ENCODE data around the gene ZNF598. TPM values are rescaled to one million over a fixed set of nuclear protein-coding genes. Genes with fewer than 3 reads are reported as not detected.

Gene ZNF598
- polyA plus RNA-seq, 1 donor from 2014 or later: 22.1 TPM

DNA sequence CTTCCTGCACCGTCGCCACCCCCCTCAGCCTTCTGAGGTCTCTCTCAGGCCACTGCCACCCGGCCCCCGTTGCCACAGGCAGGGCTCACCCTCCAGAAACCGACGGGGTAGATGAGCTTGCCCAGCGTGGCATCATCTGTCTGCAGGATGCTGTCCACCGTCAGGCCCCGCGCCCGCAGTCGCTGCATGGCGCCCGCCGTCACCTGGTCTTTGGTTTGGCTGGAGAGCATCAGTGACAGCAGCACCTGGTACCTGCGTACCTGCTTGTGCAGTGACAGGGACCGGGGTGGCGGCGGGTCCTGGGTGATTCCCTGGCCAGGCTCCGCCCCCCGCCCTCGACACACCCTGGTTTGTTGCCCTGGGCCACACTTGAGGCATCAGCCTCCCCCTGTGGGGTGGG, 34.9 kb upstream of the ZNF598 start:
- Histone ChIP-seq H4K20me1 (ENCODE audit: insufficient read depth) (no peaks in the 10 kb centered on the region), H3K36me3 (ENCODE audit: insufficient read depth, low read length) (no peaks in the 10 kb centered on the region), H3K9me3 (ENCODE audit: low read length) (no peaks in the 10 kb centered on the region), H3K27ac (ENCODE audit: low read length) (no peak overlapping the region), H2AFZ (ENCODE audit: low read depth, low read length) (no peak overlapping the region), H3K4me2 (ENCODE audit: low read length) (no peak overlapping the region), H3K9ac (ENCODE audit: low read length) (no peak overlapping the region), H3K4me3 (ENCODE audit: low read length) (no peak overlapping the region), H3K9me2 (ENCODE audit: insufficient read depth, low read length) (no peaks in the 10 kb centered on the region), H3K79me2 (replicated peaks; ENCODE audit: insufficient read depth, low read length) (peaks cover 10% of the 10 kb centered on the region), H3K27me3 (ENCODE audit: insufficient read depth, low read depth, low read length) (no peaks in the 10 kb centered on the region), H3F3A (ENCODE audit: insufficient read depth, low read length, poor library complexity, severe bottlenecking) (no peaks in the 10 kb centered on the region)
- TF ChIP-seq, protein P1, sequence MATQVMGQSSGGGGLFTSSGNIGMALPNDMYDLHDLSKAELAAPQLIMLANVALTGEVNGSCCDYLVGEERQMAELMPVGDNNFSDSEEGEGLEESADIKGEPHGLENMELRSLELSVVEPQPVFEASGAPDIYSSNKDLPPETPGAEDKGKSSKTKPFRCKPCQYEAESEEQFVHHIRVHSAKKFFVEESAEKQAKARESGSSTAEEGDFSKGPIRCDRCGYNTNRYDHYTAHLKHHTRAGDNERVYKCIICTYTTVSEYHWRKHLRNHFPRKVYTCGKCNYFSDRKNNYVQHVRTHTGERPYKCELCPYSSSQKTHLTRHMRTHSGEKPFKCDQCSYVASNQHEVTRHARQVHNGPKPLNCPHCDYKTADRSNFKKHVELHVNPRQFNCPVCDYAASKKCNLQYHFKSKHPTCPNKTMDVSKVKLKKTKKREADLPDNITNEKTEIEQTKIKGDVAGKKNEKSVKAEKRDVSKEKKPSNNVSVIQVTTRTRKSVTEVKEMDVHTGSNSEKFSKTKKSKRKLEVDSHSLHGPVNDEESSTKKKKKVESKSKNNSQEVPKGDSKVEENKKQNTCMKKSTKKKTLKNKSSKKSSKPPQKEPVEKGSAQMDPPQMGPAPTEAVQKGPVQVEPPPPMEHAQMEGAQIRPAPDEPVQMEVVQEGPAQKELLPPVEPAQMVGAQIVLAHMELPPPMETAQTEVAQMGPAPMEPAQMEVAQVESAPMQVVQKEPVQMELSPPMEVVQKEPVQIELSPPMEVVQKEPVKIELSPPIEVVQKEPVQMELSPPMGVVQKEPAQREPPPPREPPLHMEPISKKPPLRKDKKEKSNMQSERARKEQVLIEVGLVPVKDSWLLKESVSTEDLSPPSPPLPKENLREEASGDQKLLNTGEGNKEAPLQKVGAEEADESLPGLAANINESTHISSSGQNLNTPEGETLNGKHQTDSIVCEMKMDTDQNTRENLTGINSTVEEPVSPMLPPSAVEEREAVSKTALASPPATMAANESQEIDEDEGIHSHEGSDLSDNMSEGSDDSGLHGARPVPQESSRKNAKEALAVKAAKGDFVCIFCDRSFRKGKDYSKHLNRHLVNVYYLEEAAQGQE (IDR thresholded peaks at IDR 0.05; ENCODE audit: borderline replicate concordance): no peak
- no peak for TF ChIP-seq MXI1 (conservative IDR thresholded peaks at IDR 0.05; ENCODE audit: poor library complexity, severe bottlenecking)
- TF ChIP-seq SMC3 (conservative IDR thresholded peaks at IDR 0.05; ENCODE audit: poor library complexity): no peak
- no peak for TF ChIP-seq RAD21 (conservative IDR thresholded peaks at IDR 0.05)
- TF ChIP-seq, protein P2, sequence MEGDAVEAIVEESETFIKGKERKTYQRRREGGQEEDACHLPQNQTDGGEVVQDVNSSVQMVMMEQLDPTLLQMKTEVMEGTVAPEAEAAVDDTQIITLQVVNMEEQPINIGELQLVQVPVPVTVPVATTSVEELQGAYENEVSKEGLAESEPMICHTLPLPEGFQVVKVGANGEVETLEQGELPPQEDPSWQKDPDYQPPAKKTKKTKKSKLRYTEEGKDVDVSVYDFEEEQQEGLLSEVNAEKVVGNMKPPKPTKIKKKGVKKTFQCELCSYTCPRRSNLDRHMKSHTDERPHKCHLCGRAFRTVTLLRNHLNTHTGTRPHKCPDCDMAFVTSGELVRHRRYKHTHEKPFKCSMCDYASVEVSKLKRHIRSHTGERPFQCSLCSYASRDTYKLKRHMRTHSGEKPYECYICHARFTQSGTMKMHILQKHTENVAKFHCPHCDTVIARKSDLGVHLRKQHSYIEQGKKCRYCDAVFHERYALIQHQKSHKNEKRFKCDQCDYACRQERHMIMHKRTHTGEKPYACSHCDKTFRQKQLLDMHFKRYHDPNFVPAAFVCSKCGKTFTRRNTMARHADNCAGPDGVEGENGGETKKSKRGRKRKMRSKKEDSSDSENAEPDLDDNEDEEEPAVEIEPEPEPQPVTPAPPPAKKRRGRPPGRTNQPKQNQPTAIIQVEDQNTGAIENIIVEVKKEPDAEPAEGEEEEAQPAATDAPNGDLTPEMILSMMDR (IDR thresholded peaks at IDR 0.05; ENCODE audit: poor library complexity, severe bottlenecking): no peak
- no peak for TF ChIP-seq TAF1 (IDR thresholded peaks at IDR 0.05; ENCODE audit: low read depth)
- no peak for TF ChIP-seq EP300 (conservative IDR thresholded peaks at IDR 0.05; ENCODE audit: poor library complexity, severe bottlenecking)
- no peak for TF ChIP-seq EZH2 (IDR thresholded peaks at IDR 0.05; ENCODE audit: borderline replicate concordance, insufficient read depth, low read length, poor library complexity, severe bottlenecking)
- no peak for TF ChIP-seq POLR2AphosphoS5 (IDR thresholded peaks at IDR 0.05)

DNA sequence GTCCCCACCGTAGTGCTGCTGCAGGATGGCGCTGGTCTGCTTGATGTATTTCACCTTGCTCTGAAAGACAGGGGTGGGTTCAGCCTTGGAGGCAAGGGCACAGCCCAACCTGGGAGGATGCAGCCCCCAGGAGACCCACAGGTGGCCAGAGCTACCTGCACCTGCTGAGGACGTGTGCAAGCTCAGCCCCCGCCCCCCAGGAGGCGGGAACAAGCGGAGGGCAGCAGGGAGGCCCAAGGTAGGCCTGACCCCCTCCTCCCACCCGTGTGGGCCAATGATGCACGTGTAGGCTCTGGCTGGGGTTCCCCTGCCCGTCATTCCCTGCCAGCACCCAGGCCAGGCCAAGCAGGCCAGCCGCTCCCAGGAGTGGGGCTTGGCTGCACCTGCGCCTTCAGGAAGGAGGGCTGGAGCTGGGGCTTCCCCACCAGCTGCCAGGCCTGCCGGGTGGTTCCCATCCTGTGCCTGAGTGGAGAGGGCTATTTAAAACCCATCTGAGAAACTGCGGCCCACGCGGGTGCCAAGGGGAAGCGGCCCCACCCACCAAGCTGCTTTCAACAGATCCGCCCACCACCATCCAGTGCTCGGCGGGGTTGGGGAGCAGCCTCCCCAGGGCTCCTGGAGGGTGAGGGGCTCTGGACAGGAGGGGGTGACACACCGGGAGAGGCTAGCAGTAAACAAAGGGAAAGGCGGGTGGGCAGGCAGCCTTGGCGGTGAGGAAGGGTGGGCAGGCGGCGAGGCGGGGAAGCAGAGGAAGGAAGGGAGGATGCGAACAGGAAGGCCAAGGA, 34.2 kb upstream of the ZNF598 start:
- peaks cover 8% of the 10 kb centered on the region for H3K79me2 ChIP-seq (replicated peaks; ENCODE audit: insufficient read depth, low read length)
- H2AFZ ChIP-seq (ENCODE audit: low read depth, low read length): no peak overlapping the region
- H3K27me3 ChIP-seq (ENCODE audit: insufficient read depth, low read depth, low read length): no peaks in the 10 kb centered on the region
- no peak overlapping the region for H3K9ac ChIP-seq (ENCODE audit: low read length)
- no peak overlapping the region for H3K4me2 ChIP-seq (ENCODE audit: low read length)
- H3K27ac ChIP-seq (ENCODE audit: low read length): no peak overlapping the region
- H3K9me2 ChIP-seq (ENCODE audit: insufficient read depth, low read length): no peaks in the 10 kb centered on the region
- no peaks in the 10 kb centered on the region for H3K36me3 ChIP-seq (ENCODE audit: insufficient read depth, low read length)
- H4K20me1 ChIP-seq (ENCODE audit: insufficient read depth): no peaks in the 10 kb centered on the region
- H3K9me3 ChIP-seq (ENCODE audit: low read length): no peaks in the 10 kb centered on the region
- H3K4me3 ChIP-seq (ENCODE audit: low read length): no peak overlapping the region
- TF ChIP-seq EZH2 (IDR thresholded peaks at IDR 0.05; ENCODE audit: borderline replicate concordance, insufficient read depth, low read length, poor library complexity, severe bottlenecking): no peak
- TF ChIP-seq EP300 (conservative IDR thresholded peaks at IDR 0.05; ENCODE audit: poor library complexity, severe bottlenecking): no peak
- TF ChIP-seq MXI1 (conservative IDR thresholded peaks at IDR 0.05; ENCODE audit: poor library complexity, severe bottlenecking): no peak
- no peak for TF ChIP-seq TAF1 (IDR thresholded peaks at IDR 0.05; ENCODE audit: low read depth)
- TF ChIP-seq, protein P2 (IDR thresholded peaks at IDR 0.05; ENCODE audit: poor library complexity, severe bottlenecking): no peak
- TF ChIP-seq, protein P1 (IDR thresholded peaks at IDR 0.05; ENCODE audit: borderline replicate concordance): no peak
- TF ChIP-seq POLR2AphosphoS5 (IDR thresholded peaks at IDR 0.05): no peak
- no peak for TF ChIP-seq SMC3 (conservative IDR thresholded peaks at IDR 0.05; ENCODE audit: poor library complexity)
- TF ChIP-seq RAD21 (conservative IDR thresholded peaks at IDR 0.05): no peak
- no peaks in the 10 kb centered on the region for H3F3A ChIP-seq (ENCODE audit: insufficient read depth, low read length, poor library complexity, severe bottlenecking)
